Lower leg skin (tissue), 4 donors: ENCODE results near the gene MMP20. TPM values are rescaled to one million over a fixed set of nuclear protein-coding genes. Genes with fewer than 3 reads are reported as not detected.

Source experiments
- DNase-seq, 2 donors: peaks; one replicate each; pipeline ENCODE4 v3.0.0-alpha.2; 2019; ENCODE audit warnings: low spot score in 2 of 2
- H3K4me3 ChIP-seq: fragments of 200-600 bp; sonication (generic); 2 replicates; pipeline ENCODE4 v1.5.1; 2017; ENCODE audit warnings: mild to moderate bottlenecking, low read depth; ENCODE audit not compliant: poor library complexity, severe bottlenecking
- POLR2A ChIP-seq, 2 donors: fragments of 450-650 bp; IDR thresholded peaks; one replicate each; pipeline ENCODE4 v1.6.1; 2016 to 2017; ENCODE audit warnings: antibody characterized with exemption in 2 of 2, mild to moderate bottlenecking in 1 of 2, moderate library complexity in 1 of 2
- WGBS, 2 donors: methylation state at CpG; one replicate each; pipeline ENCODE4 v1.1.5; 2018; 5-methylcytosine and 5-hydroxymethylcytosine counted together
- intact Hi-C: fragments of 100-400 bp; cut with DNase I; formaldehyde crosslinking; loops from one replicate; pipeline ENCODE4 v1.15.0; 2023; ENCODE audit warnings: low total_unique reads
- total RNA-seq, 4 donors: library from RNA; depleted of rRNA; stranded (reverse); fragments of >200 nt; gene quantifications; one replicate each; pipeline ENCODE4 v1.1.0, GENCODE V29; 2016
- TF ChIP-seq, protein P1 (sequence below), 3 donors: fragments of 450-650 bp; IDR thresholded peaks; one replicate each; pipeline ENCODE4 v1.5.1; 2016; ENCODE audit warnings: antibody characterized with exemption in 3 of 3, mild to moderate bottlenecking in 3 of 3, moderate library complexity in 2 of 3

The MMP20 gene
- total RNA-seq, 4 donors from 2014 or later: not detected

DNA sequence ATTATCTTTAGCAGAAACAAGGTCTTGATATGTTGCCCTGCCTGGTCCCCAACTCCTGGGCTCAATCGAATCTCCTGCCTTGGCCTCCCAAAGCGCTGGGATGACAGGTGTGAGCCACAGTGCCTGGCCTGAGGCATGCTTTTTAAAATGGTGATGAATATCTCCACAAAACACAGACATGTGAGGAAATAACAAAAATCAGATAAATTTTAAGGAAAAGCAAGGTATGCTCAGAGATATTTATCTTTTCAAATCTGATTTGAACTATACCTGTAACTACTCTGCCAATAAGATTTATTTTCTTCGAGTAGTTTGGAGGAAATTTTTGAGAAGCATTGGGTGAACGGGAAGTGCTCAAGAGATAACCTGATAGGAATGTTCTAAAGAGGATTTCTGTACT, 35.9 kb upstream of the MMP20 start:
- DNase-seq: no peak
- WGBS, 2 donors: 61 to 74% methylated on average over 4 of the region's 4 CpGs
- TF ChIP-seq POLR2A (IDR thresholded peaks at IDR 0.05): no peak
- TF ChIP-seq, protein P1, sequence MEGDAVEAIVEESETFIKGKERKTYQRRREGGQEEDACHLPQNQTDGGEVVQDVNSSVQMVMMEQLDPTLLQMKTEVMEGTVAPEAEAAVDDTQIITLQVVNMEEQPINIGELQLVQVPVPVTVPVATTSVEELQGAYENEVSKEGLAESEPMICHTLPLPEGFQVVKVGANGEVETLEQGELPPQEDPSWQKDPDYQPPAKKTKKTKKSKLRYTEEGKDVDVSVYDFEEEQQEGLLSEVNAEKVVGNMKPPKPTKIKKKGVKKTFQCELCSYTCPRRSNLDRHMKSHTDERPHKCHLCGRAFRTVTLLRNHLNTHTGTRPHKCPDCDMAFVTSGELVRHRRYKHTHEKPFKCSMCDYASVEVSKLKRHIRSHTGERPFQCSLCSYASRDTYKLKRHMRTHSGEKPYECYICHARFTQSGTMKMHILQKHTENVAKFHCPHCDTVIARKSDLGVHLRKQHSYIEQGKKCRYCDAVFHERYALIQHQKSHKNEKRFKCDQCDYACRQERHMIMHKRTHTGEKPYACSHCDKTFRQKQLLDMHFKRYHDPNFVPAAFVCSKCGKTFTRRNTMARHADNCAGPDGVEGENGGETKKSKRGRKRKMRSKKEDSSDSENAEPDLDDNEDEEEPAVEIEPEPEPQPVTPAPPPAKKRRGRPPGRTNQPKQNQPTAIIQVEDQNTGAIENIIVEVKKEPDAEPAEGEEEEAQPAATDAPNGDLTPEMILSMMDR (IDR thresholded peaks at IDR 0.05): no peak
- intact Hi-C loops: no loop called here
- H3K4me3 ChIP-seq: no peak overlapping the region

DNA sequence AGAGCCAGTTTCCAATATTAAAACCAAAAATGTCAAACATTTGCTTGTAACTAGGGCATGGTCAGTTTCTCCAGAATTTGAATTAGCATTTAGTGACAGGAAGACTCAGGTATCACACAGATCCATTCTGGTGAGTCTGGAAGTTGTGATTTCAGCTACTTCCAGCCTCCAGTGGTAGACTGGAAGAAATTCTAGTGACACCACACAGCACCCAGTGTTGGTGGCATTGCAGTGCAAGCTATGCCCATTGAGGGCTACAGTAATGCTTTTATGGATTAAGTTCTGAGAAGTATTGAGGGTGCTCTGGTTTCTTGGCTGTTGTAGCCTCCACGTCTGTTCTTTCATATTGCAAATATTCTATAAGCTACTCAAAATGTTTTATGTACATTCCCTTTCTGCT, 31.4 kb upstream of the MMP20 start:
- WGBS, 2 donors: 73 to 77% methylated on average over 1 of the region's 1 CpG
- H3K4me3 ChIP-seq: no peak overlapping the region
- intact Hi-C loops: no loop called here
- TF ChIP-seq, protein P1 (IDR thresholded peaks at IDR 0.05): no peak
- TF ChIP-seq POLR2A (IDR thresholded peaks at IDR 0.05): no peak
- DNase-seq: no peak

DNA sequence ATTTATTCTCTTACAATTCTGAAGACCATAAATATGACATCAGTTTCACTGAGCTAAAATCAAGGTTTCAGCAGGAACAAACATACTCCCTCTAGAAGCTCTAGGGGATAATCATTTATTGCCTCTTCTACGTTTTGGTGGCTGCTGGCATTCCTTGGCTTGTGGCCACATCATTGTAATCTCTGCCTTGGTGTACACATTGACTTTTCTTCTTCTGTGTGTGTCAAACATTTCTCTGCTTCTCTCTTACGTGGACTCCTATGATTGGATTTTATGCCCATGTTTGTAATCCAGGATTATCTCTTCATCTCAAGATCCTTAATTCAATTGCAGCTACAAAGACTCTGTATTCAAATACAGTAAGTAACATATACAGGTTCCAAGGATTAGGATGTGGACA, 30.4 kb upstream of the MMP20 start:
- DNase-seq: no peak
- intact Hi-C loops: no loop called here
- WGBS, 2 donors: 55 to 57% methylated on average over 2 of the region's 2 CpGs
- no peak overlapping the region for H3K4me3 ChIP-seq
- TF ChIP-seq POLR2A (IDR thresholded peaks at IDR 0.05): no peak
- TF ChIP-seq, protein P1 (IDR thresholded peaks at IDR 0.05): no peak

DNA sequence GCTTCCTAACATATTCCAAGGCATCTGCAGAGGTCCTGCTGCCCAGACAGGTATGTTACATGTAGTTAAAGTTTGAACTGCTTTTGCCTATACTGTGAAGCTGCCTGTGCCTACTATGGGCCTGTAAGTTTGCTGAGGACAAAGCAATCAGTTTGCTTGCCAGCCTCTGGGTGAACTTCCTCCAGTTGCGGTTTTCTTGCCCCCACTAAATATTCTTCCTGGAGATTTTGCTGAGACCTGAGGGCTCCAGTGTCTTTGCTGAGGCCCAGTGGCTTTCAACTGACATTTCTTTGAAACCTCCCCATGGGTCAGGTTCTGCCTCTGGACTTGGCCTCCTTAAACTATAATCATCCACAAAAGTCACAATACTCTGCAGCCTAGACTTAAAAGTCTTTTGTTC, 29.6 kb upstream of the MMP20 start:
- no peak overlapping the region for H3K4me3 ChIP-seq
- WGBS, 2 donors: 80 to 100% methylated on average over 1 of the region's 1 CpG
- no peak for DNase-seq

DNA sequence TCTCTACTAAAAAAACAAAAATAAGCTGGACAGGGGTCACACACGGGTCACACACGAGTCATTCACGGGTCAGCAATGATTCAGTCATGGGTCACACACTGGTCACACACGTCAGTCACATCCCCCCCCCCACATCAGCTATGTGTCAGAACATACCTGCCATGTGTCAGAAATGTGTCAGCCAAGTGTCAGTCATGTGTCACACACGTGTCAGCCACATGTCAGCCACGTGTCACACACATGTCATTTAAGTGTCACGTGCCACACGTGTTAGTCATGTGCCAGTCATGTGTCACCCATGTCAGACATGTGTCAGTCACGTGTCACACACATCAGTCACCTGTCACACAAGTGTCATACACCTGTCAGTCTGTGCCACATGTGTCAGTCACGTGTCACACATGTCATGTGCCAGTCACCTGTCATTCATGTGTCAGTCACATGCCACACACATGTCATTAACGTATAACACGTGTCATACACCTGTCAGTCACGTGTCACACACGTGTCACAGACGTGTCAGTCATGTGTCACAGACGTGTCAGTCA, 28.7 kb upstream of the MMP20 start:
- H3K4me3 ChIP-seq: no peak overlapping the region
- WGBS, 2 donors: 88 to 91% methylated on average over 16 of the region's 16 CpGs
- intact Hi-C loops: no loop called here
- no peak for DNase-seq
- TF ChIP-seq, protein P1 (IDR thresholded peaks at IDR 0.05): no peak
- TF ChIP-seq POLR2A (IDR thresholded peaks at IDR 0.05): no peak

More for the DNA sequence above, 29.6 kb upstream of the MMP20 start:
- intact Hi-C loops: no loop called here
- TF ChIP-seq, protein P1 (IDR thresholded peaks at IDR 0.05): no peak
- TF ChIP-seq POLR2A (IDR thresholded peaks at IDR 0.05): no peak

DNA sequence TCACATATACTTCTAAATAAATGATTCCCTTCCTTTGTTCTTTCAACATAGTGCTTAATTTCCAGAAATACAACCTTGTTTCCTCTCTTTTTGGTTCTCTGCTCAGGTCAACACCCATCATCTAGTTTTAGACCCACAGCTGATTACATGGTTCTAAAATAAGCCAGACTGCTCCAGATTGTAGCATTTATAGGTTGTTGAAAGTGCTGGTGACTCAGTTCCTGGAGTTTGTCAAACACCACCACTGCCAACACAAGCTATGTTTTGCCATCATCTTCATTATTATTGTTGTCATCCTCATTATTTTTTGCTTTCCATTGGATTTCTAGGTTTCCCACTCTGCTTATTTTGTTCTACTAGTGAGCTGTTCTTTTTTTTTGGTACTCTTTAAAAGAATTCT, 22.3 kb upstream of the MMP20 start:
- no peak for TF ChIP-seq POLR2A (IDR thresholded peaks at IDR 0.05)
- TF ChIP-seq, protein P1 (IDR thresholded peaks at IDR 0.05): no peak
- intact Hi-C loops: no loop called here
- no peak overlapping the region for H3K4me3 ChIP-seq
- no peak for DNase-seq
